ENCODE data around the gene DNAAF5.
"Not testable (repeated sequence)": the region's sequence is repeated elsewhere in the genome, so short reads cannot be mapped to it uniquely, and the experiment has no call there.

The DNAAF5 gene

GRCh38 chr7:784971-785370 lies 58.5 kb downstream of the DNAAF5 start:
- FAIRE-seq = no peak

- FAIRE-seq = no peak
These were observed 58.9 kb downstream of the DNAAF5 start for GRCh38 chr7:785416-785815.

- FAIRE-seq = no peak
These were observed 60.2 kb downstream of the DNAAF5 start for GRCh38 chr7:786472-787255.

- FAIRE-seq = no peak
These were observed 61.1 kb downstream of the DNAAF5 start for GRCh38 chr7:787332-788240.

GRCh38 chr7:791519-791918 lies 65.0 kb downstream of the DNAAF5 start:
- no peak for FAIRE-seq

- no peak for FAIRE-seq
These were observed 67.7 kb downstream of the DNAAF5 start for GRCh38 chr7:794207-794606.

GRCh38 chr7:794671-795329 lies 68.3 kb downstream of the DNAAF5 start:
- FAIRE-seq = no peak

- FAIRE-seq = not testable (repeated sequence)
These were observed 70.1 kb downstream of the DNAAF5 start for GRCh38 chr7:796434-797169.

- FAIRE-seq = no peak
These were observed 72.5 kb downstream of the DNAAF5 start for GRCh38 chr7:798921-799470.

GRCh38 chr7:800692-801091 lies 74.2 kb downstream of the DNAAF5 start:
- no peak for FAIRE-seq

GRCh38 chr7:801351-801750 lies 74.9 kb downstream of the DNAAF5 start:
- not testable (repeated sequence) for FAIRE-seq

- no peak for FAIRE-seq
These were observed 75.5 kb downstream of the DNAAF5 start for GRCh38 chr7:801940-802381.

GRCh38 chr7:802500-803242 lies 76.2 kb downstream of the DNAAF5 start:
- no peak for FAIRE-seq

- FAIRE-seq = peak; percentile 64
These were observed 76.7 kb downstream of the DNAAF5 start for GRCh38 chr7:803243-803635.

GRCh38 chr7:803796-804195 lies 77.3 kb downstream of the DNAAF5 start:
- FAIRE-seq = not testable (repeated sequence)

- peak; percentile 94 for FAIRE-seq
These were observed 78.8 kb downstream of the DNAAF5 start for GRCh38 chr7:805261-805660.

- FAIRE-seq = no peak
These were observed 89.1 kb downstream of the DNAAF5 start for GRCh38 chr7:815284-816216.

- no peak for FAIRE-seq
These were observed 89.8 kb downstream of the DNAAF5 start for GRCh38 chr7:816300-816750.

GRCh38 chr7:816751-817671 lies 90.5 kb downstream of the DNAAF5 start:
- no peak for FAIRE-seq
